SK-N-SH (cell line): ENCODE measurements around the gene OGDH. TPM values are rescaled to one million over a fixed set of nuclear protein-coding genes. Genes with fewer than 3 reads are reported as not detected.

Experiments used
- CTCF ChIA-PET: fragments of 300-600, 350-600 bp; formaldehyde crosslinking; extraction: SDS; loops from one replicate; lab custom pipeline; 2021; lab: Yijun Ruan, JAX
- POLR2A ChIA-PET: fragments of 350-600 bp; sonication (Branson Sonifier 250); formaldehyde crosslinking; extraction: SDS; loops from one replicate; lab custom pipeline; 2020; ENCODE audit warnings: antibody characterized with exemption, inconsistent platforms; lab: Yijun Ruan, JAX
- DNase-seq: peaks from one replicate; pipeline ENCODE4 v3.0.0; 2012
- H2AFZ ChIP-seq: fragments of 200-600 bp; sonication (generic); 2 replicates; pipeline ENCODE4 v1.8.1; 2016; ENCODE audit warnings: antibody characterized with exemption, mild to moderate bottlenecking, low read depth
- H3F3A ChIP-seq: fragments of 200-600 bp; sonication (generic); replicated peaks from 2 replicates; pipeline ENCODE3; 2016; ENCODE audit warnings: antibody characterized with exemption, mild to moderate bottlenecking; ENCODE audit not compliant: insufficient read depth
- H3K27ac ChIP-seq, 2 experiments: fragments of 200-500 bp in 1 of 2; fragments of 200-600 bp in 1 of 2; sonication (Bioruptor generic) in 1 of 2; sonication (generic), shearing (Covaris generic) in 1 of 2; 2 replicates each; pipeline versions ENCODE4 v1.5.1 to v1.6.1; 2014 to 2016; ENCODE audit warnings: low read depth in 2 of 2, inconsistent platforms in 1 of 2, low read length in 1 of 2, mild to moderate bottlenecking in 1 of 2, mixed read lengths in 1 of 2
- H3K27me3 ChIP-seq: fragments of 200-600 bp; sonication (generic), shearing (Covaris generic); 2 replicates; pipeline ENCODE4 v1.6.1; 2016; ENCODE audit warnings: mixed run types; ENCODE audit not compliant: insufficient read depth
- H3K36me3 ChIP-seq, 2 experiments: fragments of 200-500 bp in 1 of 2; fragments of 200-600 bp in 1 of 2; sonication (Bioruptor generic) in 1 of 2; sonication (generic) in 1 of 2; replicated peaks in 1 of 2; 2 replicates each; pipeline versions ENCODE3 to v1.5.1; 2014 to 2016; ENCODE audit warnings: low read length in 1 of 2, mild to moderate bottlenecking in 1 of 2; ENCODE audit not compliant: insufficient read depth in 2 of 2, control insufficient read depth in 1 of 2
- H3K4me1 ChIP-seq, 2 experiments: fragments of 200-500 bp in 1 of 2; fragments of 200-600 bp in 1 of 2; sonication (Bioruptor generic) in 1 of 2; sonication (generic), shearing (Covaris generic) in 1 of 2; 2 replicates each; pipeline versions ENCODE4 v1.5.1 to v1.6.1; 2014 to 2016; ENCODE audit warnings: low read depth in 1 of 2, low read length in 1 of 2, mixed run types in 1 of 2; ENCODE audit not compliant: insufficient read depth in 2 of 2, control insufficient read depth in 1 of 2
- H3K4me2 ChIP-seq: fragments of 200-600 bp; sonication (generic), shearing (Covaris generic); 2 replicates; pipeline ENCODE4 v1.6.1; 2017; ENCODE audit warnings: mixed run types
- H3K4me3 ChIP-seq, 2 experiments: fragments of 200-500 bp in 1 of 2; fragments of 200-600 bp in 1 of 2; sonication (Bioruptor generic) in 1 of 2; sonication (generic), shearing (Covaris generic) in 1 of 2; 2 replicates each; pipeline versions ENCODE4 v1.5.1 to v1.8.1; 2014 to 2016; ENCODE audit warnings: low read depth in 2 of 2, inconsistent platforms in 1 of 2, low read length in 1 of 2, mild to moderate bottlenecking in 1 of 2, mixed read lengths in 1 of 2, moderate library complexity in 1 of 2
- H3K79me2 ChIP-seq: fragments of 200-600 bp; sonication (generic); 2 replicates; pipeline ENCODE4 v1.8.1; 2017; ENCODE audit warnings: mild to moderate bottlenecking; ENCODE audit not compliant: insufficient read depth
- H3K9ac ChIP-seq: fragments of 200-600 bp; sonication (generic); 2 replicates; pipeline ENCODE4 v1.6.1; 2017; ENCODE audit warnings: mixed run types
- H3K9me2 ChIP-seq: fragments of 200-600 bp; sonication (generic); 2 replicates; pipeline ENCODE4 v1.6.1; 2017; ENCODE audit warnings: mixed run types
- H3K9me3 ChIP-seq: fragments of 200-600 bp; sonication (generic); 2 replicates; pipeline ENCODE4 v1.6.1; 2017; ENCODE audit warnings: mixed run types, mild to moderate bottlenecking, moderate library complexity
- H4K20me1 ChIP-seq: fragments of 200-600 bp; sonication (generic); 2 replicates; pipeline ENCODE4 v1.6.1; 2017; ENCODE audit warnings: mild to moderate bottlenecking, mixed run types; ENCODE audit not compliant: insufficient read depth
- FOXJ3 ChIP-seq: sonication (generic); formaldehyde crosslinking; IDR thresholded peaks from 2 replicates; pipeline ENCODE4 v1.5.1; 2020; ENCODE audit warnings: mild to moderate bottlenecking, missing genetic modification reagents
- FOXM1 ChIP-seq: IDR thresholded peaks from 2 replicates; pipeline ENCODE4 v1.4.0; 2012; ENCODE audit warnings: low read depth, mild to moderate bottlenecking
- GABPA ChIP-seq: IDR thresholded peaks from 2 replicates; pipeline ENCODE4 v1.4.0; 2012; ENCODE audit warnings: low read depth, mild to moderate bottlenecking
- JUND ChIP-seq: IDR thresholded peaks from 2 replicates; pipeline ENCODE4 v1.4.0; 2012
- NRF1 ChIP-seq: IDR thresholded peaks from 2 replicates; pipeline ENCODE4 v1.6.1; 2012; ENCODE audit warnings: low read depth, mild to moderate bottlenecking, low read length
- POLR2AphosphoS5 ChIP-seq: IDR thresholded peaks from 2 replicates; pipeline ENCODE4 v1.6.1; 2012; ENCODE audit warnings: low read depth, low read length
- RAD21 ChIP-seq: IDR thresholded peaks from 2 replicates; pipeline ENCODE4 v1.6.1; 2012; ENCODE audit warnings: mild to moderate bottlenecking, low read length
- SIN3A ChIP-seq: IDR thresholded peaks from 2 replicates; pipeline ENCODE4 v1.6.1; 2012; ENCODE audit warnings: low read depth, mild to moderate bottlenecking, low read length, moderate library complexity, borderline replicate concordance
- SMC3 ChIP-seq: IDR thresholded peaks from 2 replicates; pipeline ENCODE4 v1.6.1; 2012; ENCODE audit warnings: low read depth, low read length, improper control_type of control experiment
- WGBS: methylation state at CpG from one replicate; pipeline ENCODE4 v1.1.6; 2017; ENCODE audit warnings: low lambda C conversion rate; 5-methylcytosine and 5-hydroxymethylcytosine counted together
- polyA plus RNA-seq, 3 experiments: library from polyadenylated mRNA; depleted of rRNA; stranded (reverse); fragments of >200 nt; gene quantifications; 2 replicates each; pipeline ENCODE4 v1.2.3, GENCODE V29; 2012
- TF ChIP-seq, protein P1 (sequence below): fragments of 150-350 bp; IDR thresholded peaks from 2 replicates; pipeline ENCODE4 v1.6.1; 2016; ENCODE audit warnings: mild to moderate bottlenecking, low read depth, low read length
- TF ChIP-seq, protein P2 (sequence below): IDR thresholded peaks from 2 replicates; pipeline ENCODE4 v1.4.0; 2012; ENCODE audit warnings: low read depth
- TF ChIP-seq, protein P3 (sequence below): fragments of 200-600 bp; sonication (generic); IDR thresholded peaks from 2 replicates; pipeline ENCODE4 v1.6.1; 2017; ENCODE audit warnings: antibody characterized with exemption, mild to moderate bottlenecking, moderate library complexity
- TF ChIP-seq, protein P4 (sequence below): IDR thresholded peaks from 2 replicates; pipeline ENCODE4; 2012

OGDH gene
- polyA plus RNA-seq, 1 of the 3 experiments (the other 2 are of a cell fraction): 69.4 TPM

DNA sequence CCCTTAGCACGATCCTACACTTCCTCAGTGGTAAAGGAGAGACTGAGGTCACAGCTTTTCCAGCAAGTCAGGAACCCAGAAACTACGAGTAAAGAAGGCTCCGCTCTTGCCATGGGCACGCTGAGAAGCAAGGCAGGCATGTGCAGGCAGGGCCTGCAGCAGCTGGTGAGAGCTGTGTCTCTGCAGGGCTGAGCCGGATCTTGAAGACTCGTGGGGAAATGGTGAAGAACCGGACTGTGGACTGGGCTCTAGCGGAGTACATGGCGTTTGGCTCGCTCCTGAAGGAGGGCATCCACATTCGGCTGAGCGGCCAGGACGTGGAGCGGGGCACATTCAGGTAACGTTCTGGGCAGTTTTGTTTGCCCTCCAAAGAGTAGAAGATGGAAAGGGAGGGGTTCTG, 90.3 kb downstream of the OGDH start:
- no peaks in the 10 kb centered on the region for H4K20me1 ChIP-seq
- no peak overlapping the region for H3K4me2 ChIP-seq
- 95% methylated on average over 15 of the region's 15 CpGs for WGBS

More for the DNA sequence above, 90.3 kb downstream of the OGDH start:
- Histone ChIP-seq H3K4me3 (no peak overlapping the region), H3K36me3 (peaks cover 39 to 40% of the 10 kb centered on the region in 2 experiments), H3K4me1 (0 out of 4 replicates have a peak, but pooled peaks cover 0 to 3% of the 10 kb centered on the region in 2 experiments), H2AFZ (no peak overlapping the region), H3K9me2 (no peaks in the 10 kb centered on the region), H3K79me2 (no peaks in the 10 kb centered on the region), H3K27ac (no peak overlapping the region), H3K27me3 (no peaks in the 10 kb centered on the region), H3K9ac (no peak overlapping the region), H3F3A (peaks cover 5% of the 10 kb centered on the region), H3K9me3 (no peaks in the 10 kb centered on the region)
- ChIA-PET POLR2A (no interaction called here), CTCF (no interaction called here)
- no peak for DNase-seq
- TF ChIP-seq SIN3A: no peak
- no peak for TF ChIP-seq FOXJ3 (CRISPR knock-in tag)
- no peak for TF ChIP-seq POLR2AphosphoS5
- no peak for TF ChIP-seq FOXM1
- TF ChIP-seq, protein P1, sequence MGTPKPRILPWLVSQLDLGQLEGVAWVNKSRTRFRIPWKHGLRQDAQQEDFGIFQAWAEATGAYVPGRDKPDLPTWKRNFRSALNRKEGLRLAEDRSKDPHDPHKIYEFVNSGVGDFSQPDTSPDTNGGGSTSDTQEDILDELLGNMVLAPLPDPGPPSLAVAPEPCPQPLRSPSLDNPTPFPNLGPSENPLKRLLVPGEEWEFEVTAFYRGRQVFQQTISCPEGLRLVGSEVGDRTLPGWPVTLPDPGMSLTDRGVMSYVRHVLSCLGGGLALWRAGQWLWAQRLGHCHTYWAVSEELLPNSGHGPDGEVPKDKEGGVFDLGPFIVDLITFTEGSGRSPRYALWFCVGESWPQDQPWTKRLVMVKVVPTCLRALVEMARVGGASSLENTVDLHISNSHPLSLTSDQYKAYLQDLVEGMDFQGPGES: no peak
- TF ChIP-seq, protein P2, sequence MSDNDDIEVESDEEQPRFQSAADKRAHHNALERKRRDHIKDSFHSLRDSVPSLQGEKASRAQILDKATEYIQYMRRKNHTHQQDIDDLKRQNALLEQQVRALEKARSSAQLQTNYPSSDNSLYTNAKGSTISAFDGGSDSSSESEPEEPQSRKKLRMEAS: no peak
- no peak for TF ChIP-seq JUND
- TF ChIP-seq, protein P3, sequence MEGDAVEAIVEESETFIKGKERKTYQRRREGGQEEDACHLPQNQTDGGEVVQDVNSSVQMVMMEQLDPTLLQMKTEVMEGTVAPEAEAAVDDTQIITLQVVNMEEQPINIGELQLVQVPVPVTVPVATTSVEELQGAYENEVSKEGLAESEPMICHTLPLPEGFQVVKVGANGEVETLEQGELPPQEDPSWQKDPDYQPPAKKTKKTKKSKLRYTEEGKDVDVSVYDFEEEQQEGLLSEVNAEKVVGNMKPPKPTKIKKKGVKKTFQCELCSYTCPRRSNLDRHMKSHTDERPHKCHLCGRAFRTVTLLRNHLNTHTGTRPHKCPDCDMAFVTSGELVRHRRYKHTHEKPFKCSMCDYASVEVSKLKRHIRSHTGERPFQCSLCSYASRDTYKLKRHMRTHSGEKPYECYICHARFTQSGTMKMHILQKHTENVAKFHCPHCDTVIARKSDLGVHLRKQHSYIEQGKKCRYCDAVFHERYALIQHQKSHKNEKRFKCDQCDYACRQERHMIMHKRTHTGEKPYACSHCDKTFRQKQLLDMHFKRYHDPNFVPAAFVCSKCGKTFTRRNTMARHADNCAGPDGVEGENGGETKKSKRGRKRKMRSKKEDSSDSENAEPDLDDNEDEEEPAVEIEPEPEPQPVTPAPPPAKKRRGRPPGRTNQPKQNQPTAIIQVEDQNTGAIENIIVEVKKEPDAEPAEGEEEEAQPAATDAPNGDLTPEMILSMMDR: no peak
- TF ChIP-seq RAD21: no peak
- TF ChIP-seq GABPA: no peak
- no peak for TF ChIP-seq NRF1
- no peak for TF ChIP-seq SMC3
- TF ChIP-seq, protein P4, sequence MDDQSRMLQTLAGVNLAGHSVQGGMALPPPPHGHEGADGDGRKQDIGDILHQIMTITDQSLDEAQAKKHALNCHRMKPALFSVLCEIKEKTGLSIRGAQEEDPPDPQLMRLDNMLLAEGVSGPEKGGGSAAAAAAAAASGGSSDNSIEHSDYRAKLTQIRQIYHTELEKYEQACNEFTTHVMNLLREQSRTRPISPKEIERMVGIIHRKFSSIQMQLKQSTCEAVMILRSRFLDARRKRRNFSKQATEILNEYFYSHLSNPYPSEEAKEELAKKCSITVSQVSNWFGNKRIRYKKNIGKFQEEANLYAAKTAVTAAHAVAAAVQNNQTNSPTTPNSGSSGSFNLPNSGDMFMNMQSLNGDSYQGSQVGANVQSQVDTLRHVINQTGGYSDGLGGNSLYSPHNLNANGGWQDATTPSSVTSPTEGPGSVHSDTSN: no peak
